HEK293T (cell line): ENCODE results near the gene ZNF605.

Experiments used
- ARNT ChIP-seq: fragments of 450-650 bp; IDR thresholded peaks from 2 replicates; pipeline ENCODE4 v1.6.1; 2017; ENCODE audit warnings: mild to moderate bottlenecking
- BHLHE40 ChIP-seq: fragments of 450-650 bp; IDR thresholded peaks from 2 replicates; pipeline ENCODE4 v1.6.1; 2016; ENCODE audit warnings: mild to moderate bottlenecking, moderate library complexity, borderline replicate concordance
- CTBP1 ChIP-seq: fragments of 450-650 bp; IDR thresholded peaks from 2 replicates; pipeline ENCODE4 v1.6.1; 2016; ENCODE audit warnings: borderline replicate concordance
- FOXA1 ChIP-seq: fragments of 450-650 bp; IDR thresholded peaks from 2 replicates; pipeline ENCODE4 v1.6.1; 2016; ENCODE audit warnings: mild to moderate bottlenecking
- FOXM1 ChIP-seq: fragments of 450-650 bp; IDR thresholded peaks from 2 replicates; pipeline ENCODE4 v1.6.1; 2017; ENCODE audit warnings: mild to moderate bottlenecking, borderline replicate concordance
- L3MBTL2 ChIP-seq: fragments of 450-650 bp; conservative IDR thresholded peaks from 2 replicates; pipeline ENCODE4 v1.6.1; 2016; ENCODE audit warnings: mild to moderate bottlenecking
- LEF1 ChIP-seq: fragments of 450-650 bp; IDR thresholded peaks from 2 replicates; pipeline ENCODE4 v1.6.1; 2017; ENCODE audit warnings: mild to moderate bottlenecking, borderline replicate concordance
- NFRKB ChIP-seq: fragments of 450-650 bp; IDR thresholded peaks from 2 replicates; pipeline ENCODE4 v1.6.1; 2016; ENCODE audit warnings: mild to moderate bottlenecking, moderate library complexity
- PKNOX1 ChIP-seq: fragments of 450-650 bp; IDR thresholded peaks from 2 replicates; pipeline ENCODE4 v1.6.1; 2016
- SP1 ChIP-seq: fragments of 450-650 bp; IDR thresholded peaks from 2 replicates; pipeline ENCODE4 v1.6.1; 2017
- SUZ12 ChIP-seq: fragments of 450-650 bp; IDR thresholded peaks from 2 replicates; pipeline ENCODE4 v1.6.1; 2016; ENCODE audit warnings: mild to moderate bottlenecking
- TARDBP ChIP-seq: fragments of 450-650 bp; IDR thresholded peaks from 2 replicates; pipeline ENCODE4 v1.6.1; 2016
- ZNF384 ChIP-seq: fragments of 450-650 bp; IDR thresholded peaks from 2 replicates; pipeline ENCODE4 v1.6.1; 2016

GRCh38 chr12:132872975-132873421, 83.1 kb downstream of the ZNF605 start:
- no peak for TF ChIP-seq FOXA1
- TF ChIP-seq SP1 = no peak
- no peak for TF ChIP-seq LEF1
- TF ChIP-seq ZNF384 = no peak
- no peak for TF ChIP-seq ARNT
- no peak for TF ChIP-seq CTBP1
- TF ChIP-seq NFRKB = no peak
- TF ChIP-seq TARDBP = no peak
- no peak for TF ChIP-seq BHLHE40
- no peak for TF ChIP-seq FOXM1
- TF ChIP-seq L3MBTL2 = no peak
- TF ChIP-seq PKNOX1 = no peak
- no peak for TF ChIP-seq SUZ12
